ENCODE measurements around the gene SGIP1.

GRCh38 chr1:66731170-66731865 is 197.4 kb downstream of the SGIP1 start:
- TF ChIP-seq, protein P1, sequence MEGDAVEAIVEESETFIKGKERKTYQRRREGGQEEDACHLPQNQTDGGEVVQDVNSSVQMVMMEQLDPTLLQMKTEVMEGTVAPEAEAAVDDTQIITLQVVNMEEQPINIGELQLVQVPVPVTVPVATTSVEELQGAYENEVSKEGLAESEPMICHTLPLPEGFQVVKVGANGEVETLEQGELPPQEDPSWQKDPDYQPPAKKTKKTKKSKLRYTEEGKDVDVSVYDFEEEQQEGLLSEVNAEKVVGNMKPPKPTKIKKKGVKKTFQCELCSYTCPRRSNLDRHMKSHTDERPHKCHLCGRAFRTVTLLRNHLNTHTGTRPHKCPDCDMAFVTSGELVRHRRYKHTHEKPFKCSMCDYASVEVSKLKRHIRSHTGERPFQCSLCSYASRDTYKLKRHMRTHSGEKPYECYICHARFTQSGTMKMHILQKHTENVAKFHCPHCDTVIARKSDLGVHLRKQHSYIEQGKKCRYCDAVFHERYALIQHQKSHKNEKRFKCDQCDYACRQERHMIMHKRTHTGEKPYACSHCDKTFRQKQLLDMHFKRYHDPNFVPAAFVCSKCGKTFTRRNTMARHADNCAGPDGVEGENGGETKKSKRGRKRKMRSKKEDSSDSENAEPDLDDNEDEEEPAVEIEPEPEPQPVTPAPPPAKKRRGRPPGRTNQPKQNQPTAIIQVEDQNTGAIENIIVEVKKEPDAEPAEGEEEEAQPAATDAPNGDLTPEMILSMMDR (IDR thresholded peaks at IDR 0.05), result no peak
- no peak for TF ChIP-seq POLR2A (IDR thresholded peaks at IDR 0.05)
